ENCODE measurements around the gene RAF1.
A peak's percentile ranks its signal among the peaks of the same experiment; 100 is the strongest.
"Not testable (repeated sequence)": the region's sequence is repeated elsewhere in the genome, so short reads cannot be mapped to it uniquely, and the experiment has no call there.

The RAF1 gene

GRCh38 chr3:12663936-12664908 is at the start of gene RAF1:
Gene RAF1, minus strand, starts transcription at chr3:12664117. Its CDS starts 45,396 bp downstream, at chr3:12618721.
- peak; percentile 85 for FAIRE-seq

GRCh38 chr3:12710062-12710461 is 46.1 kb upstream of the RAF1 start:
- no peak for FAIRE-seq

GRCh38 chr3:12709334-12709733 is 45.4 kb upstream of the RAF1 start:
- no peak for FAIRE-seq

GRCh38 chr3:12708584-12709192 is 44.8 kb upstream of the RAF1 start:
- no peak for FAIRE-seq

- no peak for FAIRE-seq
These were observed 43.5 kb upstream of the RAF1 start for GRCh38 chr3:12707449-12707848.

GRCh38 chr3:12706504-12707253 is 42.8 kb upstream of the RAF1 start:
- FAIRE-seq = no peak

- no peak for FAIRE-seq
These were observed 42.1 kb upstream of the RAF1 start for GRCh38 chr3:12705981-12706380.

GRCh38 chr3:12705374-12705926 is 41.5 kb upstream of the RAF1 start:
- no peak for FAIRE-seq

- FAIRE-seq = no peak
These were observed 38.6 kb upstream of the RAF1 start for GRCh38 chr3:12702501-12702900.

- not testable (repeated sequence) for FAIRE-seq
These were observed 37.7 kb upstream of the RAF1 start for GRCh38 chr3:12701601-12702000.

GRCh38 chr3:12700800-12701199 is 36.9 kb upstream of the RAF1 start:
- no peak for FAIRE-seq

- no peak for FAIRE-seq
These were observed 32.0 kb upstream of the RAF1 start for GRCh38 chr3:12695916-12696315.

GRCh38 chr3:12695112-12695511 is 31.2 kb upstream of the RAF1 start:
- no peak for FAIRE-seq

- no peak for FAIRE-seq
These were observed 28.5 kb upstream of the RAF1 start for GRCh38 chr3:12692444-12692843.

GRCh38 chr3:12689997-12690711 is 26.2 kb upstream of the RAF1 start:
- FAIRE-seq = no peak

- no peak for FAIRE-seq
These were observed 24.0 kb upstream of the RAF1 start for GRCh38 chr3:12687948-12688347.

- FAIRE-seq = no peak
These were observed 22.2 kb upstream of the RAF1 start for GRCh38 chr3:12686096-12686495.

GRCh38 chr3:12681943-12682390 is 18.1 kb upstream of the RAF1 start:
- FAIRE-seq = no peak

GRCh38 chr3:12681089-12681942 is 17.4 kb upstream of the RAF1 start:
- no peak for FAIRE-seq

GRCh38 chr3:12679468-12679867 is 15.6 kb upstream of the RAF1 start:
- no peak for FAIRE-seq

GRCh38 chr3:12677616-12678015 is 13.7 kb upstream of the RAF1 start:
- no peak for FAIRE-seq
